Heart left ventricle (tissue), 13 donors: ENCODE measurements around the gene STC2.

ENCODE experiments used
- CTCF ChIP-seq, 12 donors: fragments of 200-600 bp; sonication (generic) in 4 of 12; IDR thresholded peaks; one replicate each; pipeline versions ENCODE4 v1.5.0 to v1.8.0; 2018 to 2022; ENCODE audit warnings: antibody characterized with exemption in 12 of 12, mild to moderate bottlenecking in 5 of 12
- POLR2A ChIP-seq, 2 donors: fragments of 450-650 bp; IDR thresholded peaks; one replicate each; pipeline ENCODE4 v1.6.1; 2017; ENCODE audit warnings: antibody characterized with exemption in 2 of 2, mild to moderate bottlenecking in 2 of 2, moderate library complexity in 2 of 2
- donor health status: ischemic (EF 13 %, LVEDD 7.1; RV severe dilation, severe dysfunction).
- donor health status: DM: no; HTN: yes; CAD: no.
- donor health status: DM: no; HTN: no; CAD: no.
- donor health status: ischemic (EF 25% LVEDD 6.9; RV normal size, moderate dysfunction).
- donor health status: ischemic (EF 25% LVEDD 5.7; RV mildly dilated, moderate dysfunction).
- donor health status: ischemic (EF 35%, LVEDD 5.7; RV mildly dilated, moderate dysfunction).
- donor health status: nonischemic (EF 11% LVEDD 7.7; RV severe dilation, severe dysfunction).
- donor health status: DM: yes; HTN: yes; CAD: no.
- donor health status: PGD.
- donor health status: ischemic (EF 29% LVEDD 5.4; RV normal size, mild dysfunction).
- donor health status: nonischemic (EF 23%, LVEDD 6.1; RV moderate dilation, normal function).

DNA sequence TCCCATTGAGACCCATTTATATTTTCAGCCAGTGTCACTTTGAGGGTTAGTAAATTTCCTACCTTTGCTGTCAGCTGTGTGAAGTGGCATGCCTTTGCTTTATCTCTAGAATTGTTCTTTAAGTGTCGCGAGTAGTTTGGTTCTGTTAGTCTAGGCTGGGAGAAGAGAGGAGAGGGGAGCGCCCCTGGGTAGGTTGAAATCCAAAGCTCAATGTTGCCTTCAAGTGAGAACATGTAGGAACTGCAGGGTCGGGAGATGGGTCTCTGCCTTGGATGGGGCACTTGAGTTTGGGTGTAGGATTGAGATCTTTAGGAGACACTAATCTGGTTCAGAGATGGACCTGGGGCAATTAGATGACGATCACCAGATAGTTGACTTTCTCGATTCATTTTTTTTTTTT is 46.3 kb downstream of the STC2 start:
- TF ChIP-seq CTCF (IDR thresholded peaks at IDR 0.05) (peak in 11 of 12 donors; percentile 30 to 61 (median 44)), POLR2A (IDR thresholded peaks at IDR 0.05) (no peak)
